ENCODE data around the gene NLRC5.
"Not testable (repeated sequence)": the region's sequence is repeated elsewhere in the genome, so short reads cannot be mapped to it uniquely, and the experiment has no call there.

NLRC5 gene

GRCh38 chr16:56984639-56985038, 4.7 kb upstream of the NLRC5 start:
- DNase-seq = no peak

- DNase-seq = no peak
These were observed 3.9 kb upstream of the NLRC5 start for GRCh38 chr16:56985288-56985961.

- no peak for DNase-seq
These were observed 3.4 kb upstream of the NLRC5 start for GRCh38 chr16:56985962-56986360.

GRCh38 chr16:56986361-56986760, 3.0 kb upstream of the NLRC5 start:
- no peak for DNase-seq

GRCh38 chr16:56986908-56987307, 2.4 kb upstream of the NLRC5 start:
- DNase-seq = not testable (repeated sequence)

GRCh38 chr16:56987692-56988091, 1.7 kb upstream of the NLRC5 start:
- no peak for DNase-seq

GRCh38 chr16:56988161-56988947, 1.0 kb upstream of the NLRC5 start:
- no peak for DNase-seq

- no peak for DNase-seq
These were observed 631 bp downstream of the NLRC5 start for GRCh38 chr16:56989988-56990387.

- no peak for DNase-seq
These were observed 1.3 kb downstream of the NLRC5 start for GRCh38 chr16:56990407-56991286.

GRCh38 chr16:56992431-56992830, 3.1 kb downstream of the NLRC5 start:
- DNase-seq = not testable (repeated sequence)

GRCh38 chr16:56993204-56993603, 3.8 kb downstream of the NLRC5 start:
- no peak for DNase-seq

GRCh38 chr16:56994311-56994710, 5.0 kb downstream of the NLRC5 start:
- no peak for DNase-seq

- no peak for DNase-seq
These were observed 5.9 kb downstream of the NLRC5 start for GRCh38 chr16:56995136-56995805.

- DNase-seq = no peak
These were observed 7.9 kb downstream of the NLRC5 start for GRCh38 chr16:56997264-56997663.

- DNase-seq = no peak
These were observed 8.6 kb downstream of the NLRC5 start for GRCh38 chr16:56997931-56998330.

GRCh38 chr16:56998352-56998751, 9.0 kb downstream of the NLRC5 start:
- DNase-seq = no peak

GRCh38 chr16:56998861-56999260, 9.5 kb downstream of the NLRC5 start:
- DNase-seq = no peak

GRCh38 chr16:56999409-57000270, 10.3 kb downstream of the NLRC5 start:
- DNase-seq = no peak

- no peak for DNase-seq
These were observed 11.1 kb downstream of the NLRC5 start for GRCh38 chr16:57000271-57001025.

GRCh38 chr16:57001026-57001679, 11.8 kb downstream of the NLRC5 start:
- no peak for DNase-seq
